A204.1 (cell line): ENCODE results near the gene L3MBTL1.

ENCODE experiments used
- FAIRE-seq: peaks from 2 replicates; lab custom pipeline; 2012; peaks lifted over from hg19 to GRCh38; lab: Jason Lieb, UNC

Gene L3MBTL1

DNA sequence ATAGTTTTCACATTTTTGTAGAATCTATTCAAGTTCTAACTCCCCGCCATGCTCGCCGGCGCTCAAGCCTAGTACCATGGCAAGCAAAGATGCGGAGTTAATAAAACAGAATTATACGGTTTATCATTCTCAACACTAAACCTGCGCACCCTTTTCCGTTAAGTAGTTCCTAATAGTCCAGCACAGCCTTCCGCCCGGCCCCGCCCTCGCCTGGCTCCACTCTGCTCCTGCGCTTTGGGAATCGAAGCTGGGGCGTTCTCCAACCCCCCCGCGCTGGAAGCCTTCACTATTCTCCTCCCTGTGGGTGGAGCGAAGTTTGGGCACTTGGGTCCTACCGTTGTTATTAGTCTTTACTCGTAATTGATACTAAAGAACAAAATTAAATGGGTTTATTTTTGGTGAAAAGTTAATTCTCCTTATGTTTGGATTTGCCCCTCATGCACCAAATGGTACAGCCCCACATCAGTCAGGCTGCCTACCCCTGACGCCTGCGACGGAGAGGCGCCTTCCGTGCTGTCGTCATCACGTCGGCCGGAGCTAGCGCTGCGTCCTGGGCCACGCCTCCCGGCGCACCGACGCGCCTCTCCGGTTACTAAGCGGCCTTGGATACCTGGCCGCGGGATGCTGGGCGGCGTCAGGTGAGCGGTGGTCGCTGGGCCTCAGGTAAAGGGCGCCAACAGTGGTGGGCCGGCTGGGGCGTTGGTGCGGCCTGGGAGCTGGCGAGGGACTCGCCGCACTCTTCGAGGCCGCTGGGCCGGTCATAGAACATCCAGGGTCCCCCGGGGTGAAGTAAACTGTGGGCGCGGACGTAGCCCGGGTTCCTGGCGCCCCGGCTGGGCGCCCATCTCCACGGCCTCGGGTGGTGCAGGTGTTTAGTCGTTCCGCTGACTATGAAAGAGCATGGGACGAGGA lies 83.2 kb downstream of the L3MBTL1 start, which contains the start of gene IFT52:
Gene IFT52, plus strand, starts transcription at position 546 of the 912 bp plus-strand sequence. CDS start 3,762 bp downstream, outside the sequence.
- FAIRE-seq = peak; percentile 46
